A673 (cell line): ENCODE data around the gene EEF1A2. TPM values are rescaled to one million over a fixed set of nuclear protein-coding genes. Genes with fewer than 3 reads are reported as not detected.

Source experiments
- BruUV-seq: library from RNA; stranded (reverse); fragments of 400-500 nt; replicated peaks from 2 replicates; lab custom pipeline; 2021; lab: Mats Ljungman, UMichigan
- CTCF ChIA-PET: fragments of 300-600 bp; sonication (Branson Sonifier 250); formaldehyde crosslinking; loops from one replicate; lab custom pipeline; 2022; ENCODE audit warnings: antibody characterized with exemption; lab: Charles Lee
- POLR2A ChIA-PET: fragments of 300-600 bp; sonication (Branson Sonifier 250); formaldehyde crosslinking; loops from one replicate; lab custom pipeline; 2022; ENCODE audit warnings: antibody characterized with exemption; ENCODE audit not compliant: low non-redundant PET; lab: Charles Lee
- DNase-seq: peaks from one replicate; pipeline ENCODE4 v3.0.0-alpha.2; 2015; ENCODE audit warnings: low spot score
- H3K27ac ChIP-seq: fragments of 200-600 bp; sonication (generic); 2 replicates; pipeline ENCODE4 v1.5.1; 2016; ENCODE audit warnings: mixed run types, low read depth, mild to moderate bottlenecking, mixed read lengths, antibody characterized with exemption, low read length; ENCODE audit not compliant: poor library complexity, severe bottlenecking
- H3K27me3 ChIP-seq: fragments of 200-600 bp; sonication (generic); replicated peaks from 2 replicates; pipeline ENCODE4 v1.6.1; 2017; ENCODE audit warnings: mixed run types, low read depth, mild to moderate bottlenecking, mixed read lengths, antibody characterized with exemption, low read length; ENCODE audit not compliant: insufficient read depth, poor library complexity
- H3K36me3 ChIP-seq: fragments of 200-600 bp; sonication (generic); 2 replicates; pipeline ENCODE4 v1.6.1; 2016; ENCODE audit warnings: mixed run types, mild to moderate bottlenecking, mixed read lengths, antibody characterized with exemption, low read length; ENCODE audit not compliant: insufficient read depth, poor library complexity, severe bottlenecking
- H3K4me1 ChIP-seq: fragments of 200-600 bp; sonication (generic); 2 replicates; pipeline ENCODE4 v1.6.1; 2017; ENCODE audit warnings: mixed run types, mild to moderate bottlenecking, mixed read lengths, antibody characterized with exemption, low read length; ENCODE audit not compliant: insufficient read depth, poor library complexity, severe bottlenecking
- H3K4me3 ChIP-seq: fragments of 200-600 bp; sonication (generic); 2 replicates; pipeline ENCODE4 v1.5.1; 2016; ENCODE audit warnings: low read depth, mixed run types, mild to moderate bottlenecking, mixed read lengths, low read length; ENCODE audit not compliant: poor library complexity, severe bottlenecking
- H3K9me3 ChIP-seq: fragments of 200-600 bp; sonication (generic); 2 replicates; pipeline ENCODE4 v1.6.1; 2016; ENCODE audit warnings: mixed run types, low read depth, mild to moderate bottlenecking, mixed read lengths, antibody characterized with exemption, low read length; ENCODE audit not compliant: poor library complexity, severe bottlenecking
- EZH2 ChIP-seq: fragments of 200-600 bp; sonication (generic); IDR thresholded peaks from 2 replicates; pipeline ENCODE4 v1.6.1; 2017; ENCODE audit warnings: borderline replicate concordance, low read depth, mild to moderate bottlenecking, mixed read lengths, antibody characterized with exemption, low read length; ENCODE audit not compliant: poor library complexity, severe bottlenecking
- intact Hi-C: fragments of 100-400 bp; cut with micrococcal nuclease; formaldehyde crosslinking; loops from one replicate; pipeline ENCODE4 v1.10.0; 2022; ENCODE audit not compliant: unreplicated experiment
- total RNA-seq: library from RNA; stranded (reverse); gene quantifications from 2 replicates; pipeline ENCODE4 v1.2.3, GENCODE V29; 2021
- TF ChIP-seq, protein P1 (sequence below): fragments of 300-800, 200-600 bp; sonication (generic); conservative IDR thresholded peaks from 2 replicates; pipeline ENCODE4 v1.5.1; 2017; ENCODE audit warnings: low read depth, mild to moderate bottlenecking, antibody characterized with exemption, low read length, moderate library complexity, mixed read lengths

The EEF1A2 gene
- total RNA-seq, 1 experiment from 2014 or later = 7.5 TPM

DNA sequence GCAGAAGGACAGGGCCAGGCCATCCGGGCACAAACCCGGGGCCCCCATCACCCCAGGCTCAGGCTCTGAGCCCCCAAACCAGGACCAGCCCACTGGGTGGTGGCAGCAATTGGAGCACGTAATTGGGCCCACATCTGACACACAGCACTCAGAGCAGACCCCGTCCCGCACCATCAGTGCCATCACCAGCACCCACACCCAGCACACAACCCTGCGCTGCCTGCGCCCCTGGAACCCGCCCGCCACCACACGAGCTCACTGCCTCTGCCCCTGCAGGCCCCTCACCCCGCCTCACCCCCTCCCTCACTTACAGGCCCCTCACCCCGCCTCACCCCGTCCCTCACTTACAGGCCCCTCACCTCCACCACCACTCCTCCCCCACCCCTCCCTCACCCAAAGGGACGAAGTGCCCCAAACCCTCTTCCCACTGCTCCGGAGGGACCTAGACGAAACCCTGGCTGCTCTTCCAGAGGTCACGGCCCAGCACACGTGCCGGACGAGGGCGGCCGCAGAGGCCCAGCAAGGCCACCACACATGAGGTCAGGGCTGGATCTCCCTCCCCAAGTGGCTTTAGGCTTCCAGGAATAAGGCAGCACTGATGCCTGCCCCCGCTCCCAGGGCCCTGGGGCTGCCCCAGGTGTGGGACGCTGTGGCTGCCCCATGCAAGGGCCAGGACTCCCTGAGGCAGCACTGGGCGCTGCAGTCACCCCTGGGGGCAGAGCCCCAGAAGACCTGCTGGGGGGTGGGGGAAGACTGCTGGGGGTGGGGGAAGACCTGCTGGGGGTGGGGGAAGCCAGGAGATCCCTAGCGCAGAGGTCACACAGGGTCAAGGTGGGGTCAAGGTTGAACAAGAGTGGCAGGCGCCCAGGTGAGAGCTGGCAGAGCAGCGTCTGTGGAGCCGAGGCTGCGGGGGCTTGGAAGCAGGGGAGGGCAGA, 48.8 kb downstream of the EEF1A2 start:
- Histone ChIP-seq H3K4me3 (no peak overlapping the region), H3K27me3 (no peaks in the 10 kb centered on the region), H3K27ac (no peak overlapping the region), H3K4me1 (peaks cover 16% of the 10 kb centered on the region), H3K36me3 (no peaks in the 10 kb centered on the region), H3K9me3 (no peaks in the 10 kb centered on the region)
- DNase-seq = no peak
- BruUV-seq = no TSS peak
- intact Hi-C loops = no loop called here
- no peak for TF ChIP-seq EZH2
- TF ChIP-seq, protein P1, sequence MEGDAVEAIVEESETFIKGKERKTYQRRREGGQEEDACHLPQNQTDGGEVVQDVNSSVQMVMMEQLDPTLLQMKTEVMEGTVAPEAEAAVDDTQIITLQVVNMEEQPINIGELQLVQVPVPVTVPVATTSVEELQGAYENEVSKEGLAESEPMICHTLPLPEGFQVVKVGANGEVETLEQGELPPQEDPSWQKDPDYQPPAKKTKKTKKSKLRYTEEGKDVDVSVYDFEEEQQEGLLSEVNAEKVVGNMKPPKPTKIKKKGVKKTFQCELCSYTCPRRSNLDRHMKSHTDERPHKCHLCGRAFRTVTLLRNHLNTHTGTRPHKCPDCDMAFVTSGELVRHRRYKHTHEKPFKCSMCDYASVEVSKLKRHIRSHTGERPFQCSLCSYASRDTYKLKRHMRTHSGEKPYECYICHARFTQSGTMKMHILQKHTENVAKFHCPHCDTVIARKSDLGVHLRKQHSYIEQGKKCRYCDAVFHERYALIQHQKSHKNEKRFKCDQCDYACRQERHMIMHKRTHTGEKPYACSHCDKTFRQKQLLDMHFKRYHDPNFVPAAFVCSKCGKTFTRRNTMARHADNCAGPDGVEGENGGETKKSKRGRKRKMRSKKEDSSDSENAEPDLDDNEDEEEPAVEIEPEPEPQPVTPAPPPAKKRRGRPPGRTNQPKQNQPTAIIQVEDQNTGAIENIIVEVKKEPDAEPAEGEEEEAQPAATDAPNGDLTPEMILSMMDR = no peak
- ChIA-PET POLR2A (no interaction called here), CTCF (no interaction called here)

DNA sequence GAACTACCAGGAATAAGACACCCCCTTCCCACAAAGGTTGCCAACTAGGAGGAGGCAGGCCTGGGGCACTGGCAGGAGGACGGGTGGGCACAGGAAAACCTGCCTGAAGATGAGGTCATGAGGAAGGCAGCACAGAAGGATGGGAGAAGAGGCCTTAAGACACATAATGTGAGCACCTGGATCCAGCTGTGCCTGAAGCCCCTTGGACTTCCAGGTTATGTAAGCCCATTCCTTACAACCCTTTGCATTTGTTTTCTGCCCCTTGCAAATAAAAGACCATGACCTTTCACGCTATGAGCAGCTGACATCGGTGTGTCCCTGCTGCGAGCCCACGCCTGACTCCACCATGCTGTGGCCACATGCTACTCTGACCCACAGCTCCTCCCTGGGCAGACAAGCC, 49.9 kb downstream of the EEF1A2 start:
- intact Hi-C loops = no loop called here
- DNase-seq = no peak
- TF ChIP-seq EZH2 = no peak
- TF ChIP-seq, protein P1 = no peak
- ChIA-PET POLR2A (no interaction called here), CTCF (no interaction called here)
- no peaks in the 10 kb centered on the region for H3K9me3 ChIP-seq
- H3K36me3 ChIP-seq = no peaks in the 10 kb centered on the region
- no peak overlapping the region for H3K27ac ChIP-seq
- H3K4me3 ChIP-seq = no peak overlapping the region
- BruUV-seq = no TSS peak
- H3K4me1 ChIP-seq = peaks cover 7% of the 10 kb centered on the region
- H3K27me3 ChIP-seq = no peaks in the 10 kb centered on the region

DNA sequence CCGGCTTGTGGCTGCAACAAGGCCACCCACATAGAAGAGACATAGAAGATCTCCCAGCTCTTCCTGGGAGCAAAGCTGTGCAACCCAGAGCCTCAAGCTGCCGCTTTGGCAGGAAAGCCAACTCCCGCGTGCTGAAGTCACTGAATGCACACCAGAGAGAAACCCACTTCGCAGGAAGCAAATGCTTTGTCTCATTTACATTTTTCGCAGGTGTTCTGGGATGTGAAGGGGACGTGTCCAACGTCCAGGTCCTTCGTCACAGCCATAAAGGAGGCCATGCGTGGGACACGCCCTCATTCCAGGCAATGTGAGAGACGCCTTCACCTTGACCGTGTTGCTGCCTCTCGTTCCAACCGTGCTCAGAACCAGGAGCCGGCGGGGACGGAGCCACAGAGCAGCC, 50.9 kb downstream of the EEF1A2 start:
- POLR2A ChIA-PET = no interaction called here
- Histone ChIP-seq H3K27me3 (no peaks in the 10 kb centered on the region), H3K36me3 (no peaks in the 10 kb centered on the region), H3K27ac (no peak overlapping the region), H3K4me1 (no peaks in the 10 kb centered on the region), H3K9me3 (no peaks in the 10 kb centered on the region), H3K4me3 (no peak overlapping the region)
- BruUV-seq = no TSS peak
- CTCF ChIA-PET = no interaction called here
- DNase-seq = no peak
- intact Hi-C loops = no loop called here
- no peak for TF ChIP-seq EZH2
- TF ChIP-seq, protein P1 = no peak
